Loucy (cell line): ENCODE data around the gene FOXO3B.
"Not testable (repeated sequence)": the region's sequence is repeated elsewhere in the genome, so short reads cannot be mapped to it uniquely, and the experiment has no call there.

ENCODE experiments used
- CTCF ChIP-seq: fragments of 200-600 bp; sonication (generic); conservative IDR thresholded peaks from 2 replicates; pipeline ENCODE4 v1.5.1; 2014; ENCODE audit warnings: mild to moderate bottlenecking, antibody characterized with exemption, low read length
- EZH2phosphoT487 ChIP-seq: fragments of 200-600 bp; IDR thresholded peaks from 2 replicates; pipeline ENCODE4 v1.6.1; 2018; ENCODE audit warnings: antibody characterized with exemption, mild to moderate bottlenecking, moderate library complexity, borderline replicate concordance

- not testable (repeated sequence) for TF ChIP-seq EZH2phosphoT487, CTCF
Measured at GRCh38 chr17:18721775-18722547, 39.8 kb upstream of the FOXO3B start.
